C4-2B (cell line): ENCODE results near the gene SLC40A1.

Source experiments
- ZFX ChIP-seq: fragments of 450-650 bp; IDR thresholded peaks from 2 replicates; pipeline ENCODE4 v1.6.1; 2017
- TF ChIP-seq, protein P1 (sequence below): fragments of 450-650 bp; conservative IDR thresholded peaks from 2 replicates; pipeline ENCODE4 v1.5.1; 2017; ENCODE audit warnings: mild to moderate bottlenecking

DNA sequence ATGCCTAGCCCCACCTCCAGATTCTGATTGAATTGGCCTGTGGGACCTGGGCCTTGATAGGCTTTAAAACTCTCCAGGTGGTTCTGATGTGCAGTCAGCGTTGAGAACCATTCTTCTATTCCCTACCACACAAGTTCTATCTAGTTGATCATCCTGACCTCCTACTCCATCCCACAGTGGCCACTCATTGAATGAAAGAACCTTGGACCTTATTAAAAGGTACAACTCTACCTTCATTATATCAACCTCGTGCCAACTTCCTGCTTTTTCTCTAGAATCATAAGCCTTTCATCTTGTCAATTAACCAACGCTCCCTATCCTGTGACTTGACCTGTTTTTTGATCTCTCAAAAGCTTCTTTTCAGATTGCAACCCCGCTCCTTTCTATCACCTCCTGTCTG, 55.8 kb downstream of the SLC40A1 start:
- TF ChIP-seq, protein P1, sequence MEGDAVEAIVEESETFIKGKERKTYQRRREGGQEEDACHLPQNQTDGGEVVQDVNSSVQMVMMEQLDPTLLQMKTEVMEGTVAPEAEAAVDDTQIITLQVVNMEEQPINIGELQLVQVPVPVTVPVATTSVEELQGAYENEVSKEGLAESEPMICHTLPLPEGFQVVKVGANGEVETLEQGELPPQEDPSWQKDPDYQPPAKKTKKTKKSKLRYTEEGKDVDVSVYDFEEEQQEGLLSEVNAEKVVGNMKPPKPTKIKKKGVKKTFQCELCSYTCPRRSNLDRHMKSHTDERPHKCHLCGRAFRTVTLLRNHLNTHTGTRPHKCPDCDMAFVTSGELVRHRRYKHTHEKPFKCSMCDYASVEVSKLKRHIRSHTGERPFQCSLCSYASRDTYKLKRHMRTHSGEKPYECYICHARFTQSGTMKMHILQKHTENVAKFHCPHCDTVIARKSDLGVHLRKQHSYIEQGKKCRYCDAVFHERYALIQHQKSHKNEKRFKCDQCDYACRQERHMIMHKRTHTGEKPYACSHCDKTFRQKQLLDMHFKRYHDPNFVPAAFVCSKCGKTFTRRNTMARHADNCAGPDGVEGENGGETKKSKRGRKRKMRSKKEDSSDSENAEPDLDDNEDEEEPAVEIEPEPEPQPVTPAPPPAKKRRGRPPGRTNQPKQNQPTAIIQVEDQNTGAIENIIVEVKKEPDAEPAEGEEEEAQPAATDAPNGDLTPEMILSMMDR: no peak
- no peak for TF ChIP-seq ZFX
